NCI-H748 treated with DMSO at 0.1 percent for 48 hours (cell line): ENCODE data around the gene LYPD3.
"Not testable (repeated sequence)": the region's sequence is repeated elsewhere in the genome, so short reads cannot be mapped to it uniquely, and the experiment has no call there.

Experiments used
- DNase-seq: peaks from one replicate; lab custom pipeline; 2025; lab: John Stamatoyannopoulos, UW

Gene LYPD3

GRCh38 chr19:43465468-43466120 lies at the start of gene LYPD3:
Gene LYPD3, minus strand, starts transcription at chr19:43465608. Its CDS starts 37 bp downstream, at chr19:43465571.
- DNase-seq = no peak

GRCh38 chr19:43512399-43512798 lies 47.0 kb upstream of the LYPD3 start:
- not testable (repeated sequence) for DNase-seq

GRCh38 chr19:43511324-43511723 lies 45.9 kb upstream of the LYPD3 start:
- no peak for DNase-seq

- no peak for DNase-seq
Measured at GRCh38 chr19:43510713-43511112, 45.3 kb upstream of the LYPD3 start.

GRCh38 chr19:43507880-43508279 lies 42.5 kb upstream of the LYPD3 start:
- no peak for DNase-seq

DNA sequence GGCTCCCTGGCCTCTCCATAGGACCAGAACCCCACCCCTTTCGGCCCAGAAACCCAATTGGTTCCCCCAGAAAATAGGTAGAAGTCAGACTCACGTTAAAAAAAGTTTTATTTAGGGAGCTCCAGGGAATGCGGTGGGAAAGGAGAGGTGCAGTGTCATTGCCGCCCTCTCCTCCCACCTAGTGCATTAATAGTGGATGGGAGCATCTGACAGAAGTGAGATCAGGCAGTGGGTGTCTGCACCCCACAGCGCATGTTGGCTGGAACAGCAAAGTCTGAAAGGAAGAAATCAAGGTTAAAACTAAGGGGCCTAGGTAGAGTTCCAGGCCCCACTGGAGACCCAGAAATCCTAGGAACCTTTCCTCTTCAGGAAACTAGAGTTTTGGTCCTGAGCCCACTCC lies 41.2 kb upstream of the LYPD3 start:
- DNase-seq = no peak

GRCh38 chr19:43505941-43506340 lies 40.5 kb upstream of the LYPD3 start:
- DNase-seq = no peak

- DNase-seq = no peak
Measured at GRCh38 chr19:43505186-43505456, 39.7 kb upstream of the LYPD3 start.

DNA sequence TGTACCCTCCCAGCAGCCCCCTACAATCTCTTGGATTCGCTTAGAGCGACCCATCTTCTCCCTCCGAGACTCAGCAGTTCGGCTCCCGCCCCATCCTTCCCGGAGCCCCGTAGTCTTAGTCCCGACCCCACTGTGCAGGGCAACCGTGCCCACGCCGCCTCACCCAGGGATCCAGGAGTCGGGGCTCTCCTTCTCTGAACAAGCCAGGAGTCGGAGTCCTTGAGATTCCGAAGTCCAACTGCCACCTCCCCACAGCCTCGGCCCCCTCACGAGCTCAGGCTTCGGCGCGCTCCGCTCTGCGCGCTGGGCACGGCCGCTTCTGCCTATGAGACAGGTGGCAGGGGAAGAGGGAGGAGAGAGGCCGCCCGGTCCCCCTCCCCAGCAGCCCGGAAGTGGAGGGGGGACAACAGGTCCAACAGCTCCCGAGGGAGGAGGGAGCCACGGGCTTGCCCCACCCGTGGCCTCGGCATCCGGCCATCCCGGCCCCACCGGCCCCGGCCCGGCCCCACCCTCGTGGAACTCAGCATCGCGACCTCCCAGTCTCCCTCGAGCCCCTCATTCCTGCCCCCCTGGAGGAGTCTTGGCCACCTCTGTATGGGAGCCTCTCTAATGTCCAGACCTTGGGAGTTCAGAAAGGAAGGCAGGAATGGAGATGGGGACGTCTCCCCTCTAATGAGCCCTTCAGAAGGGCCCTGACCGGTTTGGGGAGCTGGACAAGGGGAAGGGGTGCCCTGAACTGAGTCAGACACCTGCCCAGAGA lies 39.2 kb upstream of the LYPD3 start, which contains the start of gene PHLDB3:
Gene PHLDB3, minus strand, starts transcription at position 321 of the 760 bp plus-strand sequence. CDS start 628 bp downstream, outside the sequence.
- DNase-seq = peak; percentile 49

DNA sequence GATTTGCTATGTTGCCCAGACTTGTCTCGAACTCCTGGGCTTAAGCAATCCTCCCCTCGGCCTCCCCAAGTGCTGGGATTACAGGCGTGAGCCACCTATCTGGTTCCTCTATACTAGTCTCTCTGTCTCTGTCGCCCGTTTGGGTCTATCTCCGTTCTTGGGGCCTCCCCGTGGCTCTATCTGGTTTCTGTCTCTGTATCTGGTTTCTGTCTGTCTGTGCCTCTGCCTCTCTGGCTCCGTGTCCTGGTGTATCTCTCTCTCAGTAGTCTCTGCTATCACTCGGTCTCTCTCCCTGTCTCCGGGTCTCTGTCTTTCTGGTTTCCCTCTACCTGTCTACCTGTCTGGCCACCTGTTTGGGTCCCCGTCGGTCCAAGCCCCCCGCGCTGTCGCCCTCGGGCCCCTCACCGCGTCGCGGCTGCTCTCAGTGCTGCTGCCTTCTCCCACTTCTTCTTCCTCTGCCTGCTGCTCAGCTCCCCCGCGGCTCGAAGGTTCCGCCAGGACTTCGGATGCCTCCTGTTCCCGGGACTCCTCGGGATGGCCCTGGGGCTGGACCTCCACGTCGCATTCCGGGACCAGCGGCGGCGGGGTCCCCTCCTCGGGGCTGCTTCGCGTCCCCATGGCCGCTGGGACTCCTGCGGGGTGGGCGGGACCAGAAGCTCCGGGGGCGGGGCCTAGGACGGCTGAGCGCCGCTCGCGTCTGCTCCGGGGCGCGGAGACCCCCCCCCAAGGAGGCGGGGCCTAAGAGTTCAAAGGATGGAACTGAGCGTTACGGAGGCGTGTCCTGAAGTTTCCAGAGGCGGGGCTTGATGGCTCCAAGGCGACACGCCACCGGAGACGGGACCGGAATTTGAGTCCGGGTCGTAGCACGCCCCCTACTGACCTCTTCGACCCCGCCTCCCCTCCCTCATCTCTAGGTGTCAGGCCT lies 38.4 kb upstream of the LYPD3 start:
- DNase-seq = peak; percentile 93

- no peak for DNase-seq
Measured at GRCh38 chr19:43502419-43502976, 37.1 kb upstream of the LYPD3 start.

DNA sequence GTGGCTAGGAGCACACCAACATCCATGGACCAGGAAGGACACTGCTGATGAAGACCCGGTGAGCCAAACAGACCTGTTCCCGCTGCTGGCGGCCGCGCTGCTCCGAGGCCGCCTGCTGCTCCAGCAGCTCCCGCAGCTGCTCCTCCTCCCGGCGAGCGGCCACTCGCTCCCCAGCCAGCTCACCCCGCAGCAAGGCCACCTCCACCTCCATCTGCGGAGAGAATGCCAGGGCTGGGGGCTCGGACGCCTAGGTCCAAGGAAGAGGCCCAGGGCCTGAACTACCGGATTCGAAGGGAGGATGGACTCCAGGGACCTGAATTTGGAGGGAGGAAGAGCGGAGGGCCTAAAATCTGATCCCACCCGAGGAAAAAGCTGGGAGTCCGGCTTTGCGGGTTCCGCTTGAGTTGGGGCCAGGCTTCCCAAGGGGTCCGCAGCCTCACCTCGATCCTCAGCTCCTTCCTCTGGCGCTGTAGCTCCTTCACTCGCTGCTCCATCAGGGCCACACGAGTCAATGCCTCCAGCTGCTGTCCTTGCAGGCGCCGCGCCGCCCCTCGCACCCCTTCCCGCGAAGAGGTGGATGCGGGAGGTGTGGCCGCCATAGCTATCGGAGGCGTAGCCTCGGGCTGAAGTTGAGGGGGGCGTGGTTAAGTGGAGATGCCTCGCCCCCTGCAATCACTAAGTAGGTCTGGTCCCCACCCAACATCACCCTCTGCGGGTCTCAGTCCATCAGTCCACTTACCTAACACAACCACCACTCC lies 36.4 kb upstream of the LYPD3 start:
- DNase-seq = no peak

DNA sequence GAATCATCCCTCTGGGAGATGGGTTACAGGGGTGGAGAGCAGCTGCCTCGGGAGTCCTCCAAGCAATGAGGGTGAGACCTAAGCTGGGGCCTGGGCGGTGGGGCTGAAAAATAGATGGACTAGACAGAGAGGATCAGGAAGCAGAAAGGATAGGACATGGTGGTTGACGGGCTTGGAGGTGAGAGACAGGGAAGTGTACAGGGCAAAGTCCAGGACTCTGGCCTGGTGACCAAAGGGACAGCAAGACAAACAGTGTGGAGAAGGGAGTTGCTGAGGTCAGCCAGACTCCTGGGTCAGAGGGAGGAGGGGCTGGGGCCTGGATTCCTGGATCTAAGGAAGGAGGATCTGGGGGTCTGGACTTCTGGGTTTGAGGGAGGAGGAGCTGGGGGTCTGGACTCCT lies 33.6 kb upstream of the LYPD3 start:
- no peak for DNase-seq

DNA sequence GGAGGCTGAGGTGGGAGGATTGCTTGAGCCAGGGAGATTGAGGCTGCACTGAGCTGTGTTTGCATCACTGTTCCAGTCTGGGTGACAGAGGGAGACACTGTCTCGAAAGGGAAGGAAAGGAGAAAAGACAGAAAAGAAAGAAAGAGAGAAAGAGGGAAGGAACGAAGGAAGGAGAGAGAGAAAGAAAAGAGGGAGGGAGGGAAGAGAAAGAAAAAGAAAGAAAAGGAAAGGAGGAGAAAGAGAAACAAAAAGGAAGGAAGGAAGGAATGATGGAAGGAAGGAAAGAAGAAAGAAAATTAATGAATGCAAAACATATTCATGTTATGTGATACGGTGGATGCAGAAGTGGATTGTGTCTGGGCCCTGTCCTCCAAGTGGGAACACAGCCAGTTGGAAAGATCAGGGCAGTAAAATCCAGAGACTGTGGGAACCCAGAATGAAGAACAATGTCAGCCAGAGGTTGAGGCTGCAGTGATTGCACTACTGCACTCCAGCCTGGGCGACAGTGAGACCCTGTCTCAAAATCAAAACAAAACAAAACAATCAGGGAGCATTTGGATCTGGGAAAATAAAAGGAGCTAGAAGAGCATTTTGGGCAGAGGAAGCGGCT lies 32.9 kb upstream of the LYPD3 start:
- DNase-seq = no peak

DNA sequence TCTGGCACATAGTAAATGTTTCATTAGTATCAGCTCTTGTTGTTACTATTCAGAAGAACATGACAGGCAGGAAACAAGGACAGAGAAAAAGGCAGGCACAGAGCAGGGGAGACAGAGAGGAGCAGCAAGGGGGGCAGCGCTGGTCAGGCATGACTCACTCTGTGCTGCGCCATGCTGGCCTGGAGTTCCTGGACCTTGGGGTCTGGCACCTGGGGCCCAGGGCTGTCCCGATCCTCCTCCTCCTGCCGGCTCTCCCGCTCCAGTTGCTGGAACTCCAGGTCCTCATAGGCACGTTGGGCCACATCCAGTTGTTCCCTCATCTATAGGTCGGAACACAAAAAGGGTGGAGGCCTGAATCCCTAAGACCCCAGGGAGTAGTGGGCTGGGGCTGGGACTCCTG lies 31.6 kb upstream of the LYPD3 start:
- DNase-seq = no peak

- no peak for DNase-seq
Measured at GRCh38 chr19:43495082-43495481, 29.7 kb upstream of the LYPD3 start.

GRCh38 chr19:43490759-43491158 lies 25.4 kb upstream of the LYPD3 start:
- DNase-seq = no peak

- no peak for DNase-seq
Measured at GRCh38 chr19:43489979-43490599, 24.7 kb upstream of the LYPD3 start.

DNA sequence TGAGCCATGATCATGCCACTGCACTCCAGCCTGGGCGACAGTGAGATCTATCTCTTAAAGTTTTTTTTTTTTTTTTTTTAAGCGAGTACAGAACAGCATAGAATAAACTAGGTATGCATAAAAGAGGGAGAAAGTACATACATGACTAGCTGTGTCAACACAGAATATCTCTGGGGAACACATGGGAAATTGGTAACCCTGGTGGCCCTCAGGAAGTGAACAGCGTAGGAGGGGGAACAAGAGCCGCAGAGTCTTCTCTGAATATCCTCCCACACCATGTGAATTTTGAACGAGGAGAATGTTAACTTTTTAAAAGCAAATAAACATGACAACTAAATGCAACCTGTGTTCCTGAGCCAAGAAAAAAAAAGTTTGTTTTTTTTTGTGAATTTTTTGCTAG lies 23.9 kb upstream of the LYPD3 start:
- DNase-seq = no peak

- DNase-seq = no peak
Measured at GRCh38 chr19:43488179-43488578, 22.8 kb upstream of the LYPD3 start.

DNA sequence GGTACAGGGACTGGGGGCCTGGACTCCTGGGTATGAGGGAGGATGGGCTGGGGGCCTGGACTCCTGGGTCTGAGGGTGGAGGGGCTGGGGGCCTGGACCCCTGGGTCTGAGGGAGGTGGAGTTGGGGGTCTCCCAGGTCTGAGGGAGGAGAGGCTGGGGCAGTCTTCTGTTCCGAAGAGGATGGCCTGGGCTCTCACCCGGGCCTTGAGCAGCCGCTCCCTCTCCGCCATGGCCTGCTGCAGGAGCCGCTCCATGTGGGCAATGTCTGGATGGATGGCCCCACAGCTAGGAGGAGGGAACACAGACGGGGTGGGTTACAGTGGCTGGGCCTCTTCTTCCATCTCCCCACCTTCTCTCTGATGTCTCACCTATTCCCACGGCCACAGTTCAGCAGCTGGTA lies 21.0 kb upstream of the LYPD3 start:
- DNase-seq = no peak
